Cardiac fibroblast (primary cell): ENCODE measurements around the gene OPALIN.

Experiments
- DNase-seq, 2 donors: peaks; one replicate each; pipeline versions ENCODE4 v3.0.0 to v3.0.0-alpha.2; 2010; ENCODE audit warnings: low read depth in 2 of 2
- H3K4me3 ChIP-seq, 2 donors: replicated peaks in 1 of 2; 1 replicate in 1 of 2; 2 replicates in 1 of 2; pipeline ENCODE4 v1.5.1; 2011; ENCODE audit warnings: low read depth in 2 of 2, low read length in 2 of 2, mild to moderate bottlenecking in 2 of 2, moderate library complexity in 1 of 2
- TF ChIP-seq, protein P1 (sequence below): IDR thresholded peaks from one replicate; pipeline ENCODE4 v1.5.1; 2011; ENCODE audit warnings: low read depth, mild to moderate bottlenecking, low read length, inconsistent platforms

Gene OPALIN

DNA sequence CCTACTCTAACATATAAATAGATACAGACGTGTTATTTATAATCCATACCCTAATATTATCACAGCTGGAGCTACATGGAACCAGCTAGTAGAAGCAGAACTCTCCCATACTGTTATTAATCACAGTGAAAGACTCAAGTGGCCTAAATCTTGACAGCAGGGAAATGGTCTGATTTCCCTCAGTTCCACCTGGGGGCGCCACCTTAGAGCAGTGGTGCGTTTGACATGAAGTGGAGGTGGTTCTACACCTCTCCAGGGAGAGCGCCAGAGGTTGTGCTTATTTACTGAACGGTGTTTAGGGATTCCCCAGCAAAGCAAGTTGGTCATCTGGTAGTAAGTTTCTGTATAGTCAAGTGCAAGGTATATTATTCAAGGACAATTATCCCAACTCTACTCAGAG is 37.0 kb downstream of the OPALIN start:
- DNase-seq = no peak
- no peak overlapping the region for H3K4me3 ChIP-seq
- TF ChIP-seq, protein P1, sequence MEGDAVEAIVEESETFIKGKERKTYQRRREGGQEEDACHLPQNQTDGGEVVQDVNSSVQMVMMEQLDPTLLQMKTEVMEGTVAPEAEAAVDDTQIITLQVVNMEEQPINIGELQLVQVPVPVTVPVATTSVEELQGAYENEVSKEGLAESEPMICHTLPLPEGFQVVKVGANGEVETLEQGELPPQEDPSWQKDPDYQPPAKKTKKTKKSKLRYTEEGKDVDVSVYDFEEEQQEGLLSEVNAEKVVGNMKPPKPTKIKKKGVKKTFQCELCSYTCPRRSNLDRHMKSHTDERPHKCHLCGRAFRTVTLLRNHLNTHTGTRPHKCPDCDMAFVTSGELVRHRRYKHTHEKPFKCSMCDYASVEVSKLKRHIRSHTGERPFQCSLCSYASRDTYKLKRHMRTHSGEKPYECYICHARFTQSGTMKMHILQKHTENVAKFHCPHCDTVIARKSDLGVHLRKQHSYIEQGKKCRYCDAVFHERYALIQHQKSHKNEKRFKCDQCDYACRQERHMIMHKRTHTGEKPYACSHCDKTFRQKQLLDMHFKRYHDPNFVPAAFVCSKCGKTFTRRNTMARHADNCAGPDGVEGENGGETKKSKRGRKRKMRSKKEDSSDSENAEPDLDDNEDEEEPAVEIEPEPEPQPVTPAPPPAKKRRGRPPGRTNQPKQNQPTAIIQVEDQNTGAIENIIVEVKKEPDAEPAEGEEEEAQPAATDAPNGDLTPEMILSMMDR = no peak

DNA sequence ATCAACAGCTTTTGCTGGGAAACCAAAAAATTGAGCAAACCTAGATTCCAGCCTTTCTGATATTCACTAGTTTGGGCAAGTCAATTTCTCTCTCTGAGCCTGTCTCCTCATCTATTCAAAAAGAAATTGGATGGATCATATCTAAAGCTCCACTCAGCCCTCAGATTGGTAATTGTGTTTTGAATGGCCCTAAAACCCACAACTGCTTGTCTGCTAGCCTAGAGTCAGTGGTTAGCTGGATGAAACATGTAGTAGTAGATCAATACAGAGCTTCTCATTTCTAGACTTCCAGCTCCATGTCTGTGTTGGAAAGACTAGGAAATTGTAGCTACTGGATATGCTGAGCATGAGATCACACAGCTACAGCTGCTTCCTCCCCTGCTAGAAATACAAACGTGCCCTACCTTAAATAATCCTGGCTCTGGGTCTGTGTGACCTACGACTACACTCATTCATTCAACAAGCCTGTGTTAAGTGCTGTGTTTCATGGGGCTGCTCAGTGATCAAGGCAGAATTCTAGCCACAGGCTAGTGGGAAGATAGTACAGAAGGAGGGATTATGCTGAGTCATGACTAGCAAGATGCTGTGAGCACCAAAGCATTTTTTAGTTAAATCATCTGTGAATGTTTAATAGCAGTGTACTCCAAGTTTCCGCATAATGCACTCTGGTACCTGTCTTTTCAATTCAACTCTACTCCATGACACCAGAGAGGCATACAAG is 38.9 kb downstream of the OPALIN start:
- H3K4me3 ChIP-seq = no peak overlapping the region
- TF ChIP-seq, protein P1 = no peak
- no peak for DNase-seq

DNA sequence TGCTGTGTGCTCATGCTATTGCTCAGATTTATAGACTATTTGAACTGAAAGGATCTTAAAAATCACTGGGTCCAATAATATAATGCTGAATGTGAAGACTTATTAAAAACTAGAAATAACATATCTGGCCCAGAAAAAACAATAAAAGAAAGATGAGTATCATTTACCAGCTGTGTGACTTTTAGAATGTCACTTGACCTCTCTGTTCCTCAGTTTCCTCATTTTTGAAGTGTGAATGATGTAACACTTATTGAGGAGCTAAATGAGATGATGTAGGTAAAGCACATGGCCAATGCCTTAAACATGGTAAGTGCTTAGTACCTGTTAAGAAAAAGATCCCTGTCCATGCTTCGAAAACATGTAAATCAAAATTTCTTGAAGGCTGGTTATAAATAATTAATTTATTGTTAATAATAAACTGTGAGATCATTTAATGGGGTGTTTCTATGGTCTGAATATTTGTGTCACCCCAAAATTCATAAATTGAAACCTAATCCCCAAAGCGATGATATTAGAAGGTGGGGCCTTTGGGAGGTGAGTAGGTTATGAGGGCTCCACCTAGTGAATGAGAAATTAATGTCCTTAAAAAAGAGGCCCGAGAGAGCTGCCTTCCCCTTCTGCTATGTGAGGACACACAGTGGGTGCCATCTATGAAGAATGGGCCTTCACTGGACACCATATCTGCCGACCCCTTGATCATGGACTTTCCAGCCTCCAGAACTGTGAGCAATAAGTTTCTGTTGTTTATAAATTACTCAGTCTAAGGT is 41.6 kb downstream of the OPALIN start:
- TF ChIP-seq, protein P1 = no peak
- no peak overlapping the region for H3K4me3 ChIP-seq
- no peak for DNase-seq

DNA sequence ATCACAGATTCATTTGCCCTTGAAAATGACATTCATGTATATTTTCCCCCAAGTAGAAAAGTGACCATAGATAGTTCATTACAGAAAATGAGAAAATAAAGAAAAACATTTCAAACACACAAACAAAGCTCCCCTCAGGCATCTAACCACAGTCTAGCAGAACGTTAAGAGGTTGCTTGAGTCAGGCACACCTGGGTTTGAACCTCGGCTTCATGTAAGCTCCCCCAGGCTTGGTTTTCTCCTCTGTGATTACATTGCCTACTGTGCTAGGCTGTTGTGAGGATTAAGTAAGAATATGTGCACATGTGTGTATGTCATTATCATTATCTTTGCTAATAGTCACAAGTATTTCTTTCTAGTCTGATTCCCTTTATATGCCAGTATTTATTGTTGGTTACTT is 45.5 kb downstream of the OPALIN start:
- no peak overlapping the region for H3K4me3 ChIP-seq
- TF ChIP-seq, protein P1 = no peak
- no peak for DNase-seq

DNA sequence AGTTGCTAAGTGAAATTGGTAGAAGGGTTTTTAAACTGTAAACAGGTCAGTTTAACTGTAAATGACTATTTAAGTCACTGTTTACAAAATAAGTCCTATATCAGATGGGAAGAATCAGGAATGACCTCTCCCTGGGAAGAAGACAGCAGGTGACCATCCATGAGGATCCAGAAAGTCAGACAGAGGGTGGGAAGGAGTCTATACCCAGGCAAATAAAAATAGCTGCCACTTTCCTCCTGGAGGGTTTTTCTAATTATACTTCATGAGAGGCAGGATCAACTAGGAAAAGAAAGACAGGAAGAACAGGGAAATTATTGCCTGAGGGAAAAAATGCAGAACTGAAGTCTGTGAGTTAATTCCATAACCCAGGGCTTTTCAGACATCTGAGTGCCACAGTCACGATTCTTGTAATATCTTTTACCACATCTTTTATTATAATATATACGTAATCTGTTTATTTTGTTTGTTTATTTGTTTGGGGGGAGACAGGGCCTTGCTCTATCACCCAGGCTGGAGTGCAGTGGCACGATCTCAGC is 47.6 kb downstream of the OPALIN start:
- no peak for DNase-seq
- TF ChIP-seq, protein P1 = no peak
- H3K4me3 ChIP-seq = no peak overlapping the region

DNA sequence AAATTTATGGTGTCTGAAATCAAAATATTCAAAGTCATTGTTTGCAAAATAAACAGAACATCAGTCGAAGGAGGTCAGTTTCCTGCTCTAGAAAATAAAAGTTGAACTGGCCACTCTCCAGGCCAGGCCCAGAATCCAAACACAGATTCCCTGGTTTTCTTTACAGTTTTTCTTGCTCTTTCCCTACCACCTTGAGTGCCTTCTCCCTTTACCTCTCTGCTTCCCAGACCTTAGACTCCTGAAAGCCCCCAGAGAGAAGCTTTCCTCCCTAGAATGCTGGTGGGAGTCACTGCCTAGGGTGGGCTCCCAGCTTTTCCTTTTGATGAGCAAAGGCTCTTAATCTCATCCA is 48.5 kb downstream of the OPALIN start:
- TF ChIP-seq, protein P1 = no peak

More for the DNA sequence above, 48.5 kb downstream of the OPALIN start:
- H3K4me3 ChIP-seq = no peak overlapping the region
- no peak for DNase-seq
